KOPT-K1 (cell line): ENCODE measurements around the gene PSMG3.

ENCODE experiments used
- H3K27ac ChIP-seq: fragments of 200-600 bp; sonication (generic); 2 replicates; pipeline ENCODE4 v1.5.1; 2016; ENCODE audit warnings: antibody characterized with exemption, mild to moderate bottlenecking, low read depth, low read length; ENCODE audit not compliant: poor library complexity, severe bottlenecking
- H3K36me3 ChIP-seq: fragments of 200-600 bp; sonication (generic); 2 replicates; pipeline ENCODE4 v1.5.1; 2017; ENCODE audit warnings: antibody characterized with exemption, mild to moderate bottlenecking, low read length, moderate library complexity; ENCODE audit not compliant: insufficient read depth
- H3K9me3 ChIP-seq: fragments of 200-600 bp; sonication (generic); 2 replicates; pipeline ENCODE4 v1.5.1; 2017; ENCODE audit warnings: antibody characterized with exemption, low read length, mild to moderate bottlenecking; ENCODE audit not compliant: insufficient read depth, poor library complexity, severe bottlenecking

PSMG3 gene

DNA sequence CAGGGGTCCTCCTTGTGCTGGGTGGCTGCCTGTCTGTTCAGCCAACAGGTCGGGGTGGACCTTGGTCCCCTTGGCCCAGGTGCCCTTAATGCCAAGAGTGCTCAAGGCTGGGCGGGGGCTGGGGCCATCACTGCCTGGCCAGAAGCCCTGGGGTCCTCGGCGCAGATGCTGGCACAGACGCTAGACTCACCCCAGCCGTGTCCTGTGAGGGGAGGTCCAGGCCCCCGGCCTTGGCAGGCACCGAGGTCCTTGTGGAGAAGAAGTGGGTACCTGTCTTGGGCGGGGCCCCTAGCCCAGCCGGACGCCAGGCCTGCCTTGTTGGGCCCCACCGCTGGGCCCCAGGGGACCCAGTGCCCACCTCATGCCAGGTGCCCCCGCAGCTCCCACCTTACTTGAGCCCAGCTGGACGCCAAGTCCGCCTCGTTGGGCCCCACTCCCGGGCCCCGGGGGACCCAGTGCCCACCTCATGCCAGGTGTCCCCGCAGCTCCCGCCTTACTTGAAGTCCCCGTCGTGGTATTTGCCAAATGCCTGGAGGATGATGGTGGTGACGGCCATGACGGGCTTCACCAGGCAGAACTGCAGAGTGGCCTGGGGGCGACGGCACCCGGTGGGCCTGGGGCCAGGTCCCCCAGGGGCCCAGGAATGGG lies 20.4 kb downstream of the PSMG3 start:
- Histone ChIP-seq H3K27ac (no peak overlapping the region), H3K36me3 (peaks cover 18% of the 10 kb centered on the region), H3K9me3 (no peaks in the 10 kb centered on the region)

DNA sequence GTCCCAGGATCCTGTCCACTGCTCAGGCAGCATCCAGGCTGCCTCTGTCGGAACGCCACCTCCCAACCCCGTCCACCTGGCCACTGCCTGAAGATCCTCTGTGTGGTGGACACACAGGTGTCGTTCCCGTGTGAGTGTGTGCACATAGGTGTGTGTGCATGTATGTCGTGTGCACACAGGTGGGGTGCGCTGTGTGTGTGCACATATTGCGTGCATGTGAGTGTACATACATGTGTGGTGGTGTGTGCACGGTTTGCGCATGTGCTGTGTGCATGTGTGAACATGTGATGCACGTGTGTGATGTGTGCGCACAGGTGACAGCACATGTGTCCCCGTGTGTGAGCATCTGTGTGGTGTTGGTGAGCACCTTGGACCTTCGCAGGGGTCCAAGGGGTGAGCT lies 20.9 kb downstream of the PSMG3 start:
- Histone ChIP-seq H3K36me3 (peaks cover 24% of the 10 kb centered on the region), H3K9me3 (no peaks in the 10 kb centered on the region), H3K27ac (no peak overlapping the region)

DNA sequence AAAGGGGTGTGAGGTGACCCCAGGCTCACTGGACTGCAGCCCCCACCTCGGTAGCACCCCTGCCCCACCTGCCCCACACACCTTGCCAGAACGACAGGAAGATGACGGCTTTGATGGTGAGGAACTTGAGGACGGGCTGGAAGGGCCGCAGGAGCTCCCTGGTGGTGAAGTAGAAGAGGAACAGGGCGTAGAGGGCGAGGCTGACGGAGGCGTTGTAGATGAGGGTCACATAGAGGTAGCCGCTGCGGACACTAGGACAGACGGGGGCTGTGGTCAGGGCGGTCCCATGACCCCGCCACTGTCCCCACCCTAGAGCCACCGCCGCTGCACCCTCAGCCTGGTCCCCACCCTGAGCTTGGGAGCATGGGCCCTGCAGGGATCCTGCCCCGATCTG lies 21.4 kb downstream of the PSMG3 start:
- Histone ChIP-seq H3K9me3 (no peaks in the 10 kb centered on the region), H3K27ac (no peak overlapping the region), H3K36me3 (peaks cover 29% of the 10 kb centered on the region)

DNA sequence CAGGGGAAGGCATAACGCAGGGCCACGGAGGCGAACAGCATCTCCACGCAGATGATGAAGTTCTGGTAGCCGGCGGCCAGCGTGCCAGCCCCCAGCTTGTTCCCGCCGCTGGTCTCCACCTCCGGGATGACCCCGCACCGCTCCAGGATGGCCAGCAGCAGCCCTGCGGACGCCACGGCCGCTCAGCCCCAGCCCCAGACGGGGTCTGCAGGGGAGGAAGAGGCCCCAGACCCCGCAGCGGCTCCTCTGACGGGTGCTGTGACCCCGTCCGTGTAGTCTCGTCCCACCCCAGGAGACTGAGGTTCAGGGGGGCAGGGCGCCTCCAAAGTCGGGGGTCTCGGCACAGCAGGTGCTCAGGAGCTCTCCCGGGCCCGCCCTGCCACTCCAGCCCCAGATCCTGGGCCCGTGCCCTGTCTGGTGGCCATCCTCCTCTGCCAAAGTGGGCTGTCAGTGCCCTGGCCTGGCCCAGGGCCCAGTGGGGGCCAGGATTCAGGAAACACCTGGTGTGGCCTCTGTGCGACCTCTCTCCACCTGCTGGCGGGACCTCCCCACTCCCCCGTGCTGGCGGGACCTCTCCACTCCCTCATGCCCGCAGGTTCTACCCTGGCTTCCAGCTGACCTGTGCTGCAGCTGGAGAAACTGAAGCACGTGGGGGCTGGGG lies 21.9 kb downstream of the PSMG3 start:
- peaks cover 34% of the 10 kb centered on the region for H3K36me3 ChIP-seq

DNA sequence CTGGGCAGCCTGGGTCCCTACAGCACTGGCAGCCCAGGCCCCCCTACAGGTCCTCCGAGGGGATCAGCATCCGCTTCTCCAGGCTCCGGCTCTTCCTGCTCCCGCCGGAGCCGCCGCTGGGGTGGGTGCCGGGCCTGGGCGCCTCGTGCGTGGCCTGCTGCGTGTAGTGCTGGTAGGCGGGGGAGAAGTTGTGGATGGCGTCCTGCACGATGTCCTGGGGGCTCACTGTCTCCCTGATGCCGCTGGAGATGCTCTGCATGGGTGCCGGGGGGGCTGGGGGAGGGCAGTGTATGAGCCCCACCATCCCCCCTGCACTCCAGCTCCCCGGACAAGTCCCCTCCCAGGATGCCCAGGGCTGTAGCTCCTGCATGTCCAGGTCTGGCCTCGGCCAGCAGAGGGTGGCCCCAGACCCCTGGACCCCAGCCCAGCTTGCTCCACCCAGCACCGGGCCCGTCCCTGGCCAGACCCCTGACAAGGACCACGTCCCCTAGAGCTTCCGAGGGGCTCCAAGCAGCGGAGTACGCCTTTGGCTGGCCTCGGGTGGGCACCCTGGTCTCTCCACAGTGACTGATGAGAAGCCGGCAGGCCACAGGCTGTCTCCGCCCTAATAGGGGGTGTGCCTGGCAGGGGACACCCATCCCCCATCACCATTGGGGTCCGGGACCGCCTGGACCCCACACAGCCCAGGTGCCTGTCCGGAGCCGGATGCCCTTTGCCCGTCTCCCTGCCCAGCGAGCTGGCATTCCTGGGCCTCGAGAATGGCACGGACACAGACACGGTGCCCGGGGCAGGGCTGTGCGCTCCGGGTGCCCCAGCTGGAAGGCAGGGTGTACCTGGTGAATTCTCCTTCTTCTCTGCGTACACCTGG lies 22.7 kb downstream of the PSMG3 start:
- no peak overlapping the region for H3K27ac ChIP-seq
- H3K36me3 ChIP-seq = peaks cover 42% of the 10 kb centered on the region
- H3K9me3 ChIP-seq = no peaks in the 10 kb centered on the region

More for the DNA sequence above, 21.9 kb downstream of the PSMG3 start:
- Histone ChIP-seq H3K27ac (no peak overlapping the region), H3K9me3 (no peaks in the 10 kb centered on the region)

DNA sequence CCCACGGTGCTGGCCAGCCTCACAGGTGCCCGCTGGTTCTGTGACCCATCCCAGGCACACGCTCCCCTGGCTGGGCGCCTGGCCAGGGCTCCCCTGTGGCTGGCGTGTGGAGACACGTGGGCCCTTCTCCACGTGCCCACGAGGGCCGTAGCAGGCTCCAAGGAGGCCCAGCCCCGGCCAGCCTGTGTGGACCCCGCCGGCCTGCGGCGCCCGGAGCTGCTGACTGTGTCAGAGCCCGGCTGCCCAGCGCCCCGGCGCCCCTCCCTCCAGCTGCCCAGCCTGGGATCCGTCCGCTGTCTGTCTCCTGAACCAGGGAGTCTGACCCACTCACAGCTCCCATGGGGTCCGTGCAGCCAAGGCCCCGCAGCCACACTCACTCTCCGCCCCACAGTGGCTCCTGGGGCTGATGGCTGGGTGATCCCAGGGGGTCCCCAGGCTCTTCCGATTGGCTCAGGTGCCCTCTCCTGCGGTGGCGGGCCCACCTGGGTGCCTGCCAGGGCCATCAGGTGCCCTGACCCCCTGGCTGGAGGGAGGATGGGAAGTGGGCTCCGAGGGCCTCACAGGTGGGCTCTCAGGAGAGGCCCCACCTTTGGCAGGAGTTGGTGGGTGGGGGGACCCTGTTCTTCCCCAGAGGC lies 23.4 kb downstream of the PSMG3 start:
- Histone ChIP-seq H3K36me3 (peaks cover 49% of the 10 kb centered on the region), H3K27ac (no peak overlapping the region), H3K9me3 (no peaks in the 10 kb centered on the region)

DNA sequence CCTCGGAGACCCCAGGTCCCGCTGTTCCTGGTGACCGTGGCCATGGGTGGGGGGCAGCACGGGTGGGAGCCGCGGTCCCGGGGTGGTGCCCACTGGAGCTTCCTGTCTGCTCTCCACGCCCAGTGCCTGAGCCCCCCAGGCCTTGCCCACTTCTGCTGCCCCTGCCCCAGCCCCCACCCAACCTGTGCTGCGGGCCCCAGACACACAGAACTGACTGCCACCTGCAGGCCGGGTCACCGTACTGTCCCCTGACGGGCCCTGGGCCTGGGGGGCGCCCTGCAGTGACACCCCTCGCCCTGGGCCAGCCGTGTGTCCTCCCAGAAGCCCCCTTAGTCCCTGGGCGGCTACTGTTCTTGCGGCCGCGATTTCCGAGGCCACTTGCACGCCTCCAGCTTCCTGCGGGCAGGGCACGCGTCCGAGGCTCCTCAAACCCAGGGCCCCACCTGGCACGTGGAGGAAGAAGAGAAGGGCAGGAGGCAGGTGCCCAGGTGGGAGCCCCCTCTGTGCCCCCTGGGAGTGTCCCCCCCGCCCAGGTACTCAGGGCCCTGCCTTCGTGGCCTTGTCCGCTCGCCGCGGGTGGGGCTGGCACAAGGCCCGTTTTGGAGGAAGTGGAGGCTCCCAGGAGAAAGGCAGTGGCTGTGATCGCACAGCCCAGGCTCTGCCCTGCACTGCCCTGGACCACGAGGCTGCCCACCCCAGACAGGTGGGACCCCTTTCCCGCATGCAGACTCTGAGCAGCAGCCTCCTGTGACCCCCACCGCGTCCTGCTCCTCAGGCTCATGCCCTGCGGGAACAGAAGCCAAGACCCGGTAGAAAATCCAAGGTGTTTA lies 24.2 kb downstream of the PSMG3 start:
- H3K36me3 ChIP-seq = peaks cover 57% of the 10 kb centered on the region
- H3K9me3 ChIP-seq = no peaks in the 10 kb centered on the region
- H3K27ac ChIP-seq = no peak overlapping the region

DNA sequence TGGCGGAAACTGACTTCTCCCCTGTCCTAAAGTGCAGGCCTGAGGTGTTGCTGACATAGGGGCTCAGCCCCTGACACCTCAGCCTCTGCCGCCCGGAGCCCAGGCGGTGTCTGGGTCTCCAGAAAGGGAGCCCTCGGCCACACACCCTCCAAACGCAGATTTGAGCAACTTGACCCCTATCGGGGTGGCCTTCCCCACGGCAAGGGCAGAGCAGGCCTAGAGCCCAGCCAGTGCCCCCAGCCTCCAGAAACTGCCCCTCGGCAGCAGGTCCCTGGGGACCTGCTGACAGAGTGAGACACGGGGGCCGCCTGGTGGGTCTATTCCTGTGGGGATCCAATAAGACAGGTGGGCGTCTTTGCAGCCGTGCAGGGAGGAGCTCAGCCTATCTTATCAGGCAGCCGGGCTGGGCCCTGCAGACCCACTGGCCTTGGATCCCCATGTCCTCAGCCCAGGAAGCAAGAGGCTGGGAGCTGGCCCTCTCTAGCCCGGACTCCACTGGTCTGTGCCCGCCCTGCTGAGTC lies 24.9 kb downstream of the PSMG3 start:
- Histone ChIP-seq H3K36me3 (peaks cover 63% of the 10 kb centered on the region), H3K27ac (no peak overlapping the region), H3K9me3 (no peaks in the 10 kb centered on the region)

DNA sequence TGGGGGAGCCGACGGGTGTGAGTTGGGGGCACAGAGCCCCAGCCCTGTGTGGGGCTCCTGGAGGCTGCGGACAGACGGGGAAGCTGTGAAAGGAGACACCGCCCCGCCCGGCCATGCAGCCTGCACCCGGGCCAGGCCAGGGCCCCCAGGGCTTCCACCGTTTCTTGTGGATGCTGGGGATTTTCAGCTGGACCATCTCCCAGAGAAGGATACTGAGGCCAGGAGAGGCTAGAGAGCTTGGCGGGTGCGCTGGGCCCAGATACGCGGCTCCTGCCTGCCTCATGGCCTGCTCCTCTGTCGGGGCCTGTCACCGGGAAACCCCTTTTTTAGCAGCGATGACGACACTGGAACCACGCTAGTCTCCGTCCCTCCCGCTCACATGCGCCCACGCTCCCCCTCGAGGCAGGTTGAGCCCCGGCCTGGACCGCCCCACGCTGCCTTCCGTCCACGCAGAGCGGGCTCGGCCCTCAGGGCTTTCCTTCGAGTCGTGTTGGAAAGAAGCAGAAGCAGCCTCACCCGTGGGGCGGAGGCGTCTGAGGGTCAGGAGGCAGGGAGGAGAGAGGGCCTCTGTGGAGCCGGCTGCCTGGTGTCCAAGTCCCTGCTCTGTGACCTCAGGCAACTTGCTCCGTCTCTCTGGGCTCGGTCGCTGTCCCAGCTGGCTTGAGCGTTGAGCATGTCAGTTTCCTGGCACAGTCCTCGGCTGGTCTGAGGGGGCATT lies 25.5 kb downstream of the PSMG3 start:
- no peak overlapping the region for H3K27ac ChIP-seq
- H3K36me3 ChIP-seq = peaks cover 69% of the 10 kb centered on the region

DNA sequence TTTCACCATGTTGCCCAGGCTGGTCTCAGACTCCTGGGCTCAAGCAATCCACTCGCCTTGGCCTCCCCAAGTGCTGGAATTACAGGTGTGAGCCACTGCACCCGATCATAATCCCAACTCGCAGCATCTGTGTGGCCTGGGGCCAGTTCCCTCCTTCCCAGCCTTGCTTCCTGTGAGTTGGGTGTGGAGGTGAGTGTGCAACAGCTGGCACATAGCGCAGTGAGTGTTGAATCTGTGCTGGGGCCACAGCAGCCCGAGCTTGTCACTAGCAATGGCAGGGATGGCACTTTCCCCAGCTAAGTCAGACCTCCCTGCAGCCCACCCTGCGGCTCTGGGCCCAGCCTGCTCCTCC lies 26.0 kb downstream of the PSMG3 start:
- no peaks in the 10 kb centered on the region for H3K9me3 ChIP-seq
- peaks cover 70% of the 10 kb centered on the region for H3K36me3 ChIP-seq
- H3K27ac ChIP-seq = no peak overlapping the region

More for the DNA sequence above, 25.5 kb downstream of the PSMG3 start:
- no peaks in the 10 kb centered on the region for H3K9me3 ChIP-seq

DNA sequence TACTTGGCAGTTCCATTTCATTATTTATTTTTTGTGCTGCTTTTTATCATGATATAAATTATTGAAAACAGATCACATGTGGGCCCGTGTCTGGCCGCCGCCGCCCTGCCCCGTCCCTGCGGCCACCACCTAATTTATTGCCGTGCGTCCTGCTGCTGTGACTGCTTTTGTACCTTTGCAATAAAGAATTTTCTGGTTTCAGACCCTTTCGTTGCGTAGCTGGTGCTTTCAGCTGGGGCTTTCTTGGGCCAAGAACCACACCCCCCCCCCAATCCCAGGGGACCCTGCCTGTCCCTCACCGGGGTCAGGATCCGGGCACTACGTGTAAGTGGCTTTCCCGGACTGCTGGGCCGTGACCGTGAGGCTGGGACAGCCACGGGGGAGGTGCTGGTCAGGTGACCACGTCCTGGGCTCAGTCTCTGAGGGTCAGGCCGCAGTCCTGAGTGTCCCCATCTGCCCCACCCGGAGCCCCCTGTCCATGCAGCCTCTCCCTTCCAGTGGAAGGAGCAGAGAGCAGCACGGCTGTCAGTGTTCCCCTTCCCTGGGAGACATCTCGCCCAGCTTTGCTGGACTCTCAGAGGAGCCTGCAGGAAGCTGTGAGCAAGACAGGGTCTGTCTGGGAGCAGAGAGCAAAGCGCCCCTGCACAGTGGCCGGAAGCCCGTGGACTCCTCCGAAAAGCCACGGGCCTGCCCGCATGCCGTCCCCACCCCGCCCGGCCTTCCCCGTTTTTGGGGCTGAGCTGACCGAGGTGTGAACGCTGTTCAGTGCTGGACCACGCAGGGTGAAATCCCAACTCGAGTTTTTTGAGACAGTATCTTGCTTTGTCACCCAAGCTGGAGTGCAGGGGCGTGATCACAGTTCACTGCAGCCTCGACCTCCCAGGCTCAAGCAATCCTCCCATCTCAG lies 26.7 kb downstream of the PSMG3 start:
- Histone ChIP-seq H3K27ac (no peak overlapping the region), H3K36me3 (peaks cover 77% of the 10 kb centered on the region), H3K9me3 (no peaks in the 10 kb centered on the region)

DNA sequence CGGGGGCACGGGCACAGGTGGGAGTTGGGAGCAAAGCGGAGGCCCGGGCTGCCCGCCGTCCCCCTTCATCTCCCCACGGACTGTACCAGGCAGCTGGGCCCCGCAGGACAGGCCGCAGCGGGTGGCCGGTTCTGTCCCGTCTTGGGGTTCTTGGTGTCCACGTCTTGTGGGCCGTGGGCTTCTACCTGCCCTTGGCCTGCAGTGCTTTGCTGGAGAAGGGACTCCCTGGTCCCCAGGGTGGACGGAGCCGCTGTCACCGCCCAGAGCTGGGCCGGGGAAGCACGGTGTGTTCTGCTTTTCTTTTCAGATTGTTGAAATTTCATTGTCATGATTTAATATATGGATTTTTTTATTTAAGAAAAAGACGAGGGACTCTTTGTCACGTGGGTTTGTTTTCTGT lies 27.5 kb downstream of the PSMG3 start:
- no peak overlapping the region for H3K27ac ChIP-seq
- peaks cover 85% of the 10 kb centered on the region for H3K36me3 ChIP-seq
- H3K9me3 ChIP-seq = no peaks in the 10 kb centered on the region
